Subcutaneous adipose tissue (tissue), 4 donors: ENCODE measurements around the gene NR4A1. TPM values are rescaled to one million over a fixed set of nuclear protein-coding genes. Genes with fewer than 3 reads are reported as not detected.

Source experiments
- CTCF ChIP-seq: fragments of 450-650 bp; IDR thresholded peaks from one replicate; pipeline ENCODE4 v1.5.1; 2016; ENCODE audit warnings: low read depth, mild to moderate bottlenecking, control low read depth, antibody characterized with exemption, moderate library complexity
- total RNA-seq, 4 donors: library from RNA; depleted of rRNA; stranded (reverse); fragments of >200 nt; gene quantifications; one replicate each; pipeline ENCODE4 v1.1.0, GENCODE V29; 2016

The NR4A1 gene
- total RNA-seq, 4 donors from 2014 or later: 20.1 to 84.6 (median 40.3) TPM

GRCh38 chr12:52036587-52037171 lies 14.6 kb upstream of the NR4A1 start:
- TF ChIP-seq CTCF: no peak

GRCh38 chr12:52037248-52037861 lies 13.9 kb upstream of the NR4A1 start:
- no peak for TF ChIP-seq CTCF

GRCh38 chr12:52038447-52038846 lies 12.8 kb upstream of the NR4A1 start:
- TF ChIP-seq CTCF: no peak

GRCh38 chr12:52041035-52041434 lies 10.2 kb upstream of the NR4A1 start:
- no peak for TF ChIP-seq CTCF

GRCh38 chr12:52041695-52042123 lies 9.5 kb upstream of the NR4A1 start:
- no peak for TF ChIP-seq CTCF

GRCh38 chr12:52042706-52043385 lies 8.4 kb upstream of the NR4A1 start:
- TF ChIP-seq CTCF: no peak

- TF ChIP-seq CTCF: no peak
Measured at GRCh38 chr12:52043386-52044212, 7.6 kb upstream of the NR4A1 start.
